ENCODE results near the gene CCDC88B.

DNA sequence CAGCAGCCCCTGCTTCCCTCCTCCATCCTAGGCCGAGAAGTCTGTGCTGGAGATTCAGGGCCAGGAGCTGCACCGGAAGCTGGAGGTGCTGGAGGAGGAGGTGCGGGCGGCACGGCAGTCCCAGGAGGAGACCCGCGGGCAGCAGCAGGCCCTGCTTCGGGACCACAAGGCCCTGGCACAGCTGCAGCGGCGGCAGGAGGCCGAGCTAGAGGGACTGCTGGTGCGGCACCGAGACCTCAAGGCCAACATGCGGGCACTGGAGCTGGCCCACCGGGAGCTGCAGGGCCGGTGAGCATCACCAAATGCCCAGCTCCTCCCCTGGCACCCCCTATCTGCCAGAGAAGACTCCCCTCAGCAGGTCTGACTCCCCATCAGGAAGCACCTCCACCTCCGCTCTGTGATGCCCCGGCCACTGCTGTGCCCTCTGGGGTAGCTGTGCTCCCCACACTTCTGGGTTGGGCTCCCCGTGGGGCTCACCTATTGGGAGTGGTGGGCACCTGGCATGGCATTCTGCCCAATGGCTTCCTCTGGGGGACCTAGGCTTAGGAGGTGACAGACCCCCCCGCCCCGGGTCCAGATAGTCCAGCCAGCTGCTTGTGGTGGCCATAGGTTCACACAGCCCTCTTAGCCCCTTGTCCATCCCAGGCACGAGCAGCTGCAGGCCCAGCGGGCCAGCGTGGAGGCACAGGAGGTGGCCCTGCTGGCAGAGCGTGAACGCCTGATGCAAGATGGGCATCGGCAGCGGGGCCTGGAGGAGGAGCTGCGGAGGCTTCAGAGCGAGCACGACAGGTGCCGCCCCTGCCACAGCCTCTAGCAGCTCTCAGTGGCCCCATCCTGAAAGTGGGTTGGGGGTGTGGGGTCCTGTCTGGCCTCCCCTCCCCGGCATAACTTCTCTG lies 12.3 kb downstream of the CCDC88B start:
- TF ChIP-seq CTCF (IDR thresholded peaks at IDR 0.05; ENCODE audit: insufficient read depth, low read length, poor library complexity, severe bottlenecking) (no peak), EZH2phosphoT487 (conservative IDR thresholded peaks at IDR 0.05; ENCODE audit: low read length) (no peak)

Measured in SU-DHL-6 (cell line).